ENCODE data around the gene LCE2A.
A peak's percentile ranks its signal among the peaks of the same experiment; 100 is the strongest.
"Not testable (repeated sequence)": the region's sequence is repeated elsewhere in the genome, so short reads cannot be mapped to it uniquely, and the experiment has no call there.

The LCE2A gene, protein sequence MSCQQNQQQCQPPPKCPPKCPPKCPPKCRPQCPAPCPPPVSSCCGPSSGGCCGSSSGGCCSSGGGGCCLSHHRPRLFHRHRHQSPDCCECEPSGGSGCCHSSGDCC

DNA sequence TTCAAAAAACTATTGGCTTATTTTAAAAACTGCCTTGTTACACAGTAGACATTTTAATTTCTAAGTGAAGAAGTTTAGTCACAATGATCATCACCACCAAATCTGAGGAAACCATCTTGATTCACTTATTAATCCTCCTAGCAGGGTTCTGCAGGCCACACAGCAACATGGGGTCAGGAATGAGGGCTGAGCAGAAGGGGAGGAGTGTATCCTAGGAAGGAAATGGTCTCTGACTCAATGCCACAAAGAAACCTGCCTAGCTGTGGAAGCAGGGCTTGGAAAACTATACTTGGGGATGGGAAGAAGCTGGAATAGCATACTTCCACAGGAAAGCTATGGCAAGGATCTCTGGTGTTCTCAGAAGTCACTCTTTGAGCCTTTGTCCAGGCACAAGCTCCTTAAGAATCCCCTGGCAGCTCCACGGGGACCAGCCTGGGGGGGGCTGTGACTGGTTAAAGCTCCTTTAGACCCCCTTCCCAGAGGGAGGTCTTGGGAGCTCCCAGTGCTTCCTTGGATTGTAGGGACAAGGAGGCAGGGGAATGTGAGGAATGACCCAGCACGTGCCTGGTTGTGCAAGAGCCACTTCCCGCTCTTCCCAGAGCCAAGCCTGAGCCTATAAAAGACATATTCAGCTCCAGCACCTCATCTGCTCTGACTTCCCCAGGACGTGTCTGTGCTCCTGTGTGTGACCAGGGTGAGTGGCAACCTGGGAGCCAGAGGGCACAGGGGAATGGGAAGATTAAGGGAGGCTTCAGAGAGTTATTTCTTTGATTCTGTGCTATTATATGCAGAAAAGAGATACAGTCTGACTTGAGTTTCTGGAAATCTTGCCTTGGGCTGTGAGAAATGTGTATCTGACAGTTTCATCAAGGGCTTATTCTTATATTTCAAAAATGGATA lies at the start of gene LCE2A:
Gene LCE2A (plus strand): TSS at position 645 of the 900 bp plus-strand sequence. CDS start 557 bp downstream, outside the sequence.
- DNase-seq: no peak

GRCh38 chr1:152654110-152654509 lies 44.0 kb upstream of the LCE2A start:
- DNase-seq: peak; percentile 76

DNA sequence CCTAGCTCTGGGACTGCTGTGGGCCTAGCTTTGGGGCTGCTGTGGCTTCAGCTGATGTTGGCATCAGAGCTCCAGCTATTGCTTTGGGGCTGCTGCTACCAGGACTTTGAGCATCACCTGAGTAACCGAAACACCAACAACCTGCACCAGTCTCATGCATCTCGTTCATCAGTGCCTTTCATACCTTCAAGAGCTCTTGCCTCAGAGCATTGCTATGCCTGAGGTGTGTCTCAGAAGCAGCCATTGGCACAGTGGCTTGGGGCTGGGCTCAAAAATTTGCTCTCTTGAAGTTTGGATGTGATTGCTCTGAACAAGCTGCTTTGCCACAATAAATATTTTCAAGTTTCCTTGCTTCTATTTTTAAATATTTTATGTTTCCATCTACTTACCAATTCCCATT lies 41.7 kb upstream of the LCE2A start:
- no peak for DNase-seq

DNA sequence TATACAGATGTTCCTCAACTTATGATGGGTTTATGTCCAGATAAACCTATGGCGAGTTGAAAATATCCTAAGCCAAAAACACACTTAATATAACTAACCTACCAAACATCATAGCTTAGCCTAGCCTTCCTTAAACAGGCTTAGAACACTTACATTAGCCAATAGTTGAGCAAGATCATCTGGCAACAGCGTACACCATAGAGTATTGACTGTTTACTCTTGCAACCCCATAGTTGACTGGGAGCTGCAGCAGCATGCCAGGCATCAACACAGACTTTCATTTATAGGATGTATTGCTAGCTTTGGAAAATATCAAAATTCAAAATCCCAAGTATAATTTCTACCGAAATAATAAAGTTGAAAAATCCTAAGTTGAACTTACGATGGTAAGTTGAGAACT lies 40.5 kb upstream of the LCE2A start:
- no peak for DNase-seq

- no peak for DNase-seq
These were observed 39.5 kb upstream of the LCE2A start for GRCh38 chr1:152658649-152659048.

- DNase-seq: no peak
These were observed 35.0 kb upstream of the LCE2A start, which contains the start of gene LCE2D for GRCh38 chr1:152663098-152663497. TSS of gene LCE2D (plus strand) at chr1:152663380. CDS start at chr1:152664106, 726 bp downstream.

DNA sequence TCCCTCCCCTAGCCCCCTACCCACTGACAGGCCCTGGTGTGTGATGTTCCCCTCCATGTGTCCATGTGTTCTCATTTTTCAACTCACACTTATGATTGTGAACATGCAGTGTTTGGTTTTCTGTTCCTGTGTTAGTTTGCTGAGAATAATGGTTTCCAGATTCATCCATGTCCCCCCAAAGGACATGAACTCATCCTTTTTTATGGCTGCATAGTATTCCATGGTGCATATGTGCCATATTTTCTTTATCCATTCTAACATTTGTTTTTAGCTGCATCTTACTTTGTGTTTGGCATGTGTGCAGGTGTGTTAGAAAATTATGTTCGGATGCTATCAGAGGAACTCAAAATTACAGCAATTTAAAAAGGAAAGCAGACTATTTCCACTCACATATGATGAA lies 32.0 kb upstream of the LCE2A start:
- DNase-seq: not testable (repeated sequence)

GRCh38 chr1:152667648-152668047 lies 30.5 kb upstream of the LCE2A start:
- no peak for DNase-seq

GRCh38 chr1:152673016-152673415 lies 25.1 kb upstream of the LCE2A start:
- no peak for DNase-seq

GRCh38 chr1:152674983-152675382 lies 23.2 kb upstream of the LCE2A start, which contains the start of gene LCE2C:
TSS of gene LCE2C (plus strand) at chr1:152675279. CDS start at chr1:152676016, 737 bp downstream.
- DNase-seq: not testable (repeated sequence)

DNA sequence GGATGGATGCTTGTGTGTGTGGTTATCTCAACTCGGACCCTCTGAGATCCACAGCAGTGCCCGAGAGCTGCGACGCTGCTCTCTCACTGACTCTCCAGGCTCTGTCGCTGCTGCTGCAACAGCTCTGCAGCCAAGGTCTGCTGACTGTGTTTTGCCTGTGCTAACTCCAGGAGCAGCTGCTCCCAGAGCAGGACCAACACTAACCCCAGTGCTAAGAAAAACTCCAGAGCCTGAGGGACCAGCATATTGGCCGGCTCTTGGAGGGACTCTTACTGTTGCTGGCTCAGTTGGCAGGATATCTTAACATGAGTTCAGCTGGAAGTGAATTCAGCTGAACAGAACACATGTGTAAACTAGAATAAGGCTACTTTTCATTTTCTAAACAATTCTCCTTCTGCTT lies 18.7 kb upstream of the LCE2A start:
- DNase-seq: no peak

DNA sequence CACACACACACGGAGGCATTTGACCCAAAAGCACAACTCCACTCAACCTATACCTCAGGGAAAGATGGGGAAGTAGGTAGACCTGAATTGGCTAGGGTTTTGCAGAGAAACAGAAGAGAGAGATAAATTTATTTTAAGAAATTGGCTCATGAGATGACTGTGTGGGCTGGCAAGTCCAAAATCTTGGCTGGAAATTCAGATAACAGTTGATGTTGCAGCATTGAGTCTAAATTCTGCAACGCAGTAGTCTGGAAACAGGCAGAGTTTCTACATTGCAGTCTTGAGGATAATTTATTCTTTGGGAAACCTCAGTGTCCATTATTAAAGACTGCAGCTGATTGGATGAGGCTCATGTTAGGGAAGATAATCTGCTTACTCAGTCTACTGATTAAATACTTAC lies 16.5 kb upstream of the LCE2A start:
- no peak for DNase-seq

DNA sequence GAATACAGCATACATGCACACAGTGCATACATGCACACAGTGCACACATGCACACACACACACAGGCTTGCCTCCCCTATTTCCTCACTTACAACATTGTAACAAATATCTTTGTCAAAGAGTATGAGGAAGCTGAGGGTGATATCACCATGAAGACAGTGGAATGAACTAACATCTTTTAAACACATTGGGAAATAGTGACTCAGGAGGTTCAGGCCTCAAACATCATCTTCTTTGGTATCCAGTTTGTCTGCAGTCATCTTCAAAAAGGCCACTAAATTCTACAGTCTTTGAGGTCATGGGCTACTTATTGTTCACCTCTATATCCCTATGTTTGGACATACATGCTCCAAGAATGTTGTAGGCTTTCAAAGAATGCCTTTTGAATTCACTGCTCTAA lies 14.3 kb upstream of the LCE2A start:
- no peak for DNase-seq

- DNase-seq: not testable (repeated sequence)
These were observed 12.3 kb upstream of the LCE2A start, which contains the start of gene LCE2B for GRCh38 chr1:152685823-152686222. TSS of gene LCE2B (plus strand) at chr1:152686123. CDS start at chr1:152686844, 721 bp downstream.

- no peak for DNase-seq
These were observed 1.6 kb downstream of the LCE2A start for GRCh38 chr1:152699746-152700145.

- DNase-seq: no peak
These were observed 9.7 kb downstream of the LCE2A start, which contains the start of gene LCE4A for GRCh38 chr1:152707860-152708259. TSS of gene LCE4A (plus strand) at chr1:152708160. CDS start at chr1:152709076, 916 bp downstream.

DNA sequence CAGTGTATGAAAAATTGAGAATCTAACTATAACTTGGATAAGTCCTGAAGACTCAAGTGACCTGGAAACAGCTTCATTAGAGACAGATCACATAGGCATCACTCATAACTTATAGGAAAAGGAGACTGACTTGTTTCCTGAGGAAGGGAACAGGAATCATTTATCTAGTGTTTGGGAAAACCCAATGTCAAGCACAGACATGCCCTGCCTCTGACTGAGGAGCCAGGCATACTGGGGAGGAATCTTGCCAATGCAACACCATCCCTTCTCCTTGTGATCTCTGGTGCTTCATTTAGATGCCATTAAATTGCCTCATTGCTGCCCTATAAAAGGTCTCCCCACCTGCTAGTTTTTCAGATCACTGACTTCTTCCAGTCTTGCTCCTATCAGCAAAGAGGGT lies 20.1 kb downstream of the LCE2A start:
- DNase-seq: no peak

DNA sequence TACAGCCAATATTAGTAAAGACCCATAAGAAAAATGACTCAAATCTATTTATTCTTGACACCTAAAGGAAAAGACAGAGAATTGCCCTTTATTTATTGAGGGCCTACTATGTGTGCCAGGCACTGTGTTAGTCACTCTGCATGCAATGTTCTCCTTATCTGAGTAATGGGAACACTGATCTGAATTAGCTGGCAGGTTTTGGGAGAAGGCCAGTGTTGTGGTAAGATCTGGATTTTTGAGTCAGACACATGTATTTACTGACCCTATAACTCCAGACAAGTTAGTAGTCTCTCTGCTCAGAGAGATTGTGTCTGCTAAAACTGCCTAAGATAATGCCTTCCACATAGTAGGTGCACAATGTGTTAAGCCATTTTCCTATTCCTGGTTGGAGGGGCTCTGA lies 27.1 kb downstream of the LCE2A start:
- DNase-seq: no peak

DNA sequence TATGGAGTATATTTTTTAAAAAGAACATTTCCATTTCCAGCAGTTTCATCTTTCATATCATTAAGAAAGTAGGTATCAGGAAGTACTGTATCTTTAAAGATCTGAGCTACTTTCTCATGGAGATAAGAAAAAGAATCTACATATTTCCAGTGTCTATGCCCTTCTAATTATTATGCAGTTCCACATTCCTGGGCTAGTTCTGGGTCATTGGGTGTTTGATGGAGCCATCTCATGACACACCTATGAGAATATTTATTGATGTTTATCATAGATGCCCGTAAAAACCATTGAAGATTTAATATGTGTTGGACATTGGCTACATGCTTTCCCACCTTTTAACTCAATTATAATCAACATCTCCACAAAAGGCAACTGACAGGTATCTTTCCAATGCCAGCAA lies 30.8 kb downstream of the LCE2A start:
- DNase-seq: no peak

DNA sequence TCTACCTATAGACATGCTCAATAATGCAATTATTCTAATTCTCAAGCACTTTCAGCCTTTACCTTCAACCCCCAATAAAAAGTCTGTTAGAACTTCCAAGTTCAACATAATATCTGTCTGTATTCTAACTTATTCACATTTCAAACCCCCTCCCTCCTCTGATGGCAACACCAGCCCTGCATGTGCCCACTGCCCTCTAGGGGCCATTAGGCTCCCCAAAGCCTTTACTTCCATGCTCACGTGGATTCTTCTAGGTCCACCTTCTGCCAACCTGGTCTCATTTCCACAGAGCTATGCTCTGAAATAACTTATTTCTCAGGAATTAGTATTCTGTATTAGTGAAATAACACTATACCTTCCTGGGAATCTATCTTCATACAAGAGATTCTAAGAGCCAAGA lies 37.5 kb downstream of the LCE2A start:
- DNase-seq: no peak

GRCh38 chr1:152737997-152738396 lies 39.9 kb downstream of the LCE2A start:
- no peak for DNase-seq

DNA sequence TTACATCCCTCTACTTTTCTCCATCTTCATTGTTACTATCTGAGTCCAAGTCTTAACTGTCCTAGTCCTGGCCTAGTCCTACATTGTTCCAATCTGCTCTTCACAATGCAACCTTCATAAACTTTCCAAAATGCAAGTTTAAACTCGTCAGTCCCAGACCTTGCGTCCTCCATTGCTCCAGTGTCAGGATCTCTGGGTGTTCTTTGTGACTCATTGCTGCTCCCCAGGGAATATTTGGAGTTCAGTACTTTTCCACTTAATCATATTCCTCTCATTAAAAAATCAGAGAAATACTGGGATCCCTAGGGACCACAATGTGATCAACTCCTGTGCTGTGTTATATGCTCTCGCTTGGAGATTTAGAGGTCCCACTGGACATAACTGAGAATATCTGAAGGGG lies 41.7 kb downstream of the LCE2A start:
- DNase-seq: no peak

- no peak for DNase-seq
These were observed 43.5 kb downstream of the LCE2A start for GRCh38 chr1:152741656-152742055.

All from activated CD8-positive, alpha-beta memory T cell treated with anti-CD3 and anti-CD28 coated beads, Interleukin-2, amount 50 U/mL, for 48 hours (primary cell).